ENCODE data around the gene ATRNL1.

ATRNL1 gene

GRCh38 chr10:115056186-115056585, 37.0 kb upstream of the ATRNL1 start:
- TF ChIP-seq, protein P1, sequence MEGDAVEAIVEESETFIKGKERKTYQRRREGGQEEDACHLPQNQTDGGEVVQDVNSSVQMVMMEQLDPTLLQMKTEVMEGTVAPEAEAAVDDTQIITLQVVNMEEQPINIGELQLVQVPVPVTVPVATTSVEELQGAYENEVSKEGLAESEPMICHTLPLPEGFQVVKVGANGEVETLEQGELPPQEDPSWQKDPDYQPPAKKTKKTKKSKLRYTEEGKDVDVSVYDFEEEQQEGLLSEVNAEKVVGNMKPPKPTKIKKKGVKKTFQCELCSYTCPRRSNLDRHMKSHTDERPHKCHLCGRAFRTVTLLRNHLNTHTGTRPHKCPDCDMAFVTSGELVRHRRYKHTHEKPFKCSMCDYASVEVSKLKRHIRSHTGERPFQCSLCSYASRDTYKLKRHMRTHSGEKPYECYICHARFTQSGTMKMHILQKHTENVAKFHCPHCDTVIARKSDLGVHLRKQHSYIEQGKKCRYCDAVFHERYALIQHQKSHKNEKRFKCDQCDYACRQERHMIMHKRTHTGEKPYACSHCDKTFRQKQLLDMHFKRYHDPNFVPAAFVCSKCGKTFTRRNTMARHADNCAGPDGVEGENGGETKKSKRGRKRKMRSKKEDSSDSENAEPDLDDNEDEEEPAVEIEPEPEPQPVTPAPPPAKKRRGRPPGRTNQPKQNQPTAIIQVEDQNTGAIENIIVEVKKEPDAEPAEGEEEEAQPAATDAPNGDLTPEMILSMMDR (IDR thresholded peaks at IDR 0.05; ENCODE audit: insufficient read depth, low read length, missing control alignments), result no peak
- POLR2A ChIA-PET, result no interaction called here
- no peak overlapping the region for H3K4me3 ChIP-seq (ENCODE audit: low read depth, low read length)
- CTCF ChIA-PET, result interaction anchor here (1.3 kb wide), 1 partner anchor 9 kb away, joined by 3 read pairs; no protein-coding TSS in a partner anchor
- no peak for DNase-seq (ENCODE audit: low read depth, low spot score)

GRCh38 chr10:115059301-115059898, 33.8 kb upstream of the ATRNL1 start:
- no peak overlapping the region for H3K4me3 ChIP-seq (ENCODE audit: low read depth, low read length)
- no peak for DNase-seq (ENCODE audit: low read depth, low spot score)
- ChIA-PET POLR2A (no interaction called here), CTCF (no interaction called here)
- TF ChIP-seq, protein P1 (IDR thresholded peaks at IDR 0.05; ENCODE audit: insufficient read depth, low read length, missing control alignments), result no peak

- no peak for DNase-seq (ENCODE audit: low read depth, low spot score)
- ChIA-PET POLR2A (no interaction called here), CTCF (no interaction called here)
- TF ChIP-seq, protein P1 (IDR thresholded peaks at IDR 0.05; ENCODE audit: insufficient read depth, low read length, missing control alignments), result no peak
- H3K4me3 ChIP-seq (ENCODE audit: low read depth, low read length), result no peak overlapping the region
Measured at GRCh38 chr10:115063701-115064658, 29.2 kb upstream of the ATRNL1 start.

- H3K4me3 ChIP-seq (ENCODE audit: low read depth, low read length), result no peak overlapping the region
- DNase-seq (ENCODE audit: low read depth, low spot score), result no peak
- POLR2A ChIA-PET, result no interaction called here
- TF ChIP-seq, protein P1 (IDR thresholded peaks at IDR 0.05; ENCODE audit: insufficient read depth, low read length, missing control alignments), result no peak
- CTCF ChIA-PET, result no interaction called here
Measured at GRCh38 chr10:115065801-115066200, 27.4 kb upstream of the ATRNL1 start.

- DNase-seq (ENCODE audit: low read depth, low spot score), result no peak
- ChIA-PET POLR2A (no interaction called here), CTCF (no interaction called here)
- H3K4me3 ChIP-seq (ENCODE audit: low read depth, low read length), result no peak overlapping the region
- TF ChIP-seq, protein P1 (IDR thresholded peaks at IDR 0.05; ENCODE audit: insufficient read depth, low read length, missing control alignments), result no peak
Measured at GRCh38 chr10:115066528-115066927, 26.6 kb upstream of the ATRNL1 start.

GRCh38 chr10:115073796-115074195, 19.4 kb upstream of the ATRNL1 start:
- TF ChIP-seq, protein P1 (IDR thresholded peaks at IDR 0.05; ENCODE audit: insufficient read depth, low read length, missing control alignments), result no peak
- CTCF ChIA-PET, result no interaction called here
- no peak for DNase-seq (ENCODE audit: low read depth, low spot score)
- POLR2A ChIA-PET, result no interaction called here
- H3K4me3 ChIP-seq (ENCODE audit: low read depth, low read length), result no peak overlapping the region
